Measurements from ENCODE around the gene BRD7.

The BRD7 gene

GRCh38 chr16:50288920-50289319 lies 79.9 kb downstream of the BRD7 start:
- no peak for DNase-seq

- DNase-seq: no peak
Measured at GRCh38 chr16:50288026-50288425, 80.8 kb downstream of the BRD7 start.

- DNase-seq: no peak
Measured at GRCh38 chr16:50286681-50287080, 82.1 kb downstream of the BRD7 start.

- DNase-seq: no peak
Measured at GRCh38 chr16:50285406-50286003, 83.3 kb downstream of the BRD7 start.

GRCh38 chr16:50284131-50284911 lies 84.5 kb downstream of the BRD7 start:
- DNase-seq: no peak

GRCh38 chr16:50282955-50283631 lies 85.7 kb downstream of the BRD7 start:
- DNase-seq: no peak

GRCh38 chr16:50282010-50282538 lies 86.7 kb downstream of the BRD7 start:
- peak in 10 of 14 donors; percentile 18 to 73 (median 52) for DNase-seq

- DNase-seq: no peak
Measured at GRCh38 chr16:50281391-50282009, 87.3 kb downstream of the BRD7 start.

GRCh38 chr16:50280932-50281331 lies 87.9 kb downstream of the BRD7 start:
- no peak for DNase-seq

- no peak for DNase-seq
Measured at GRCh38 chr16:50279504-50279865, 89.3 kb downstream of the BRD7 start.

- no peak for DNase-seq
Measured at GRCh38 chr16:50278251-50278650, 90.5 kb downstream of the BRD7 start.

- no peak for DNase-seq
Measured at GRCh38 chr16:50276801-50277555, 91.8 kb downstream of the BRD7 start.

GRCh38 chr16:50276326-50276640 lies 92.5 kb downstream of the BRD7 start:
- no peak for DNase-seq

GRCh38 chr16:50275428-50276325 lies 93.1 kb downstream of the BRD7 start:
- no peak for DNase-seq

- no peak for DNase-seq
Measured at GRCh38 chr16:50275098-50275415, 93.7 kb downstream of the BRD7 start.

- no peak for DNase-seq
Measured at GRCh38 chr16:50274326-50275097, 94.3 kb downstream of the BRD7 start.

GRCh38 chr16:50273888-50274325 lies 94.9 kb downstream of the BRD7 start:
- peak in 1 of 14 donors; percentile 40 for DNase-seq

- DNase-seq: no peak
Measured at GRCh38 chr16:50273382-50273690, 95.5 kb downstream of the BRD7 start.

- DNase-seq: no peak
Measured at GRCh38 chr16:50272687-50273381, 96.0 kb downstream of the BRD7 start.

- DNase-seq: no peak
Measured at GRCh38 chr16:50272111-50272571, 96.6 kb downstream of the BRD7 start.

All from C1 segment of cervical spinal cord (tissue), 14 donors.